CD4-positive, alpha-beta T cell treated with Interleukin-2 at 100 ng/mL for 4 hours (primary cell): ENCODE measurements around the gene METAP2.
A peak's percentile ranks its signal among the peaks of the same experiment; 100 is the strongest.
"Not testable (repeated sequence)": the region's sequence is repeated elsewhere in the genome, so short reads cannot be mapped to it uniquely, and the experiment has no call there.

ENCODE experiments used
- DNase-seq: peaks from one replicate; pipeline ENCODE4 v3.0.0-alpha.2; 2020; ENCODE audit warnings: low spot score

The METAP2 gene

DNA sequence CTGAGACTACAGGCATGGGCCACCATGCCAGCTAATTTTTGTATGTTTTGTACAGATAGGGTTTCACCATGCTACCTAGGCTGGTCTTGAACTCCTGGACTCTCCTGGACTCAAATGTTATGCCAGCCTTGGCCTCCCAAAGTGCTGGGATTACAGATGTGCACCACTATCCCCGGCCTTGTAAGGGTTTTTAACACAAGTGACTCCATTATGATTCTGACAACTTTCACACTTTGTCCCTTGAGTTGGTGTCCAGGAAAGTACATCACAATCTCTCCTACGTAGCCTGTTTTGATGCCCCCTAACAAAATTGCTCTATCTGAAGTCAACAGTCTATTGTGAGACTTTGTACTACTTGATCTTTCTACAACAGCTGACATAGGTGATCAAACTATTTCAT lies 11.4 kb upstream of the METAP2 start:
- DNase-seq: no peak

DNA sequence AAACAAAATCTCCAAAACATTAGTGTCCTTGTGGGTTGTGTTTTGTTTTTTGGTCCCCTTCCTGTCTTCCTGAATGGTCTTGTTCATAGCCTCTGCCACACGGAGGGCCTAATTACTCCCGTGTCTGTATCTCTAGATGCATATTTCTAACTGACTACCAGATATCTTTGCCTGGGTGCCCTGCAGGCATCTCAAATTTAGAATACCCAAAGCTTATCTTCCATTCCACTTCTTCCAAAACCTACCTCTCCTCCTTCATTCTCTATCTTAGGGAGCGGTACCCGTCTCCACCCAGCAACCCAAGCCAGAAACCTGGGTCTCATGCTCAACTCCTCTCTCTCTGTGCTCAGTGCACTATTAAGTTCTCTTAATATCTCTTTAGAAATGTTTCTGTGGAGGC lies 10.9 kb upstream of the METAP2 start:
- no peak for DNase-seq

DNA sequence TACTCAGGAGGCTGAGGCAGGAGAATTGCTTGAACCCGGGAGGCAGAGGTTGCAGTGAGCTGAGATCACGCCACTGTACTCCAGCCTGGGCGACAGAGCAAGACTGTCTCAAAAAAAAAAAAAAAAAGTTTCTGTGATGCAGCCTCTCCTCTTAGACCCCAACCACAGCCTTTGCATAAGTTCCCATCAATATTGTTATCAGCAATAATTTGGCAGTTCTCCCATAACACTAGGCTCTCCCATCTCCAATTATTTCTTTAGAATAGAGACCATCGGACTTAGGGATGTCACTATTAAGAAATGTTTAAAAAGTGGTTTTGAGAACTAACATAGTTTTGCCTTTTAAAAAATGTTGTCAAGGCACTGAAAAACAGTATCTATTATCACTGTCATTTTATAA lies 10.2 kb upstream of the METAP2 start:
- DNase-seq: not testable (repeated sequence)

DNA sequence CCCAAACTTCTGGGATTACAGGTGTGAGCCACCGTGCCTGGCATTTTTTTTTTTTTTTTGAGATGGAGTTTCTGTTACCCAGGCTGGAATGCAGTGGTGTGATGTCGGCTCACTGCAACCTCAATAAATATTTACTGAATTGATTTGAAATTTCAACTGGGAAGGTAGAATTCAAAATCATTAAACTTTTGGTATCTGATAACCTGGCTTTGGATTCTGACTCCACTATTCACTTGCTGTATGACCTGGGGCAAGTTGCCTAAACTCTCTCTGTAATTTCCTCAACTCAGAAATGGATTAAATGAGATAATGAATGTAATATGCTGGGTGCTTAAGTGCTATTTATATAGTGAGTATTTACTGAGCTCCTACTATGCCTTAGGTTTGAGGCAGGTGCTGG lies 8.7 kb upstream of the METAP2 start:
- DNase-seq: no peak

DNA sequence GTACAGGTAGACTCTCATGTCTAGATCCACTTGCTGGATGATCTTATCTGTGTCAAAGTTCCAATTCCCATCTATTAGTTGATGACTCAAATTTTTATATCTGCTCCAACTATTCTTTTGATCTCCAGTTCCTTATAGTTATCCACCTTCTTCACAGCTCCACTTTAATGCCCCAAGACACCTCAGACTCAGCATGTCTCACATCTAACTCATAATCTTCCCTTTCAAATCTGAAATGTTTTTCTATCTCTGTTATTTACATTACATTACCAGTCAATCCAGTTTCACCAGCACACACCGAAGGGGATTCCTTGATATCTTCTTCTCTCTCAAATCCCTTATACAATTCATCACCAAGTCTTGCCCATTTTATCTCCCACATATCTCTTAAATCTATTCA lies 3.7 kb upstream of the METAP2 start:
- DNase-seq: no peak

DNA sequence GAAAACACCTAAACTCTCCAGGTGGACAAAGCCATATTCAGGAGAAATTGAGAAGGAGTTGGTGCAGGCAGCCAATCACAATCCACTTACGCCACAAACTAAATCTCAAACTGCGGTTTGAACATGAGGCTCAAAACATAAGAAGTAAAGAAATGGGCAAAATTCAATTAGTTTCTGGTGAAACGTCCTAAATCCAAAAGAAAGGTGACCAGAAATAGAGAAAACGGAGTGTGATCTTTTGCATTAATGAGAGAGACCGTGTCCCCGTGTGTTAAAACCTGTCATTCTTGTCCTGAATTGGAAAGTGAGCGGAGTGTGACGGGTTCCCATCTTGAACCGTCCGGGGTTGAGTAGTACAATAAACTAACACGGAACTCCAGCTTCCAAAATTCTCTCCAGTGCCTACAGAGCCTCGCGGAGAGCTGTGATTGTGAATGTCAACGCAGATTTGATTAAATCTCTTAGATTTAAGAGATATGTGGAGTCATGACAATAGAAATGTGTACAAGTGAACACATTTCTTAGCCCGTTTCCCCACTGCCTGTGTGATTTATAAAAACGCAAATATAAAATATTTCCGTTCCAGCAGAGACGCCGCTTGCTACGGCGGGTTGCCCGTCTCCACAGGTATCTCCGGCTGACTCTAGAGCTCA lies 595 bp upstream of the METAP2 start:
- peak; percentile 38 for DNase-seq

DNA sequence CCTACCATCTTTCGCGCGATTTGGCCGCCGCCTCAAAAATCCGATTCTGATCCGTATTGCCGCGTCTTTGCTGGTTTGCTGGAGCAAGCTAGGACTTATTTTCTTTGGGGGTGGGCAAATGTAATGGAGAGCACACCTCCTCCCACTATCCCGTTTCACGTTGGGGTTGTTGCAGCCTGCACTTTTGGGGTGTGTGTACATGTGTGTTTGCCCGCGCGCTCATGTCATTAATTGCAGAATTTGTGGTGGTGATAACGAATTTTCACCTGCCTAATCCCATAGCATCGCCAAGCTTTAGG lies 657 bp downstream of the METAP2 start:
- DNase-seq: no peak

DNA sequence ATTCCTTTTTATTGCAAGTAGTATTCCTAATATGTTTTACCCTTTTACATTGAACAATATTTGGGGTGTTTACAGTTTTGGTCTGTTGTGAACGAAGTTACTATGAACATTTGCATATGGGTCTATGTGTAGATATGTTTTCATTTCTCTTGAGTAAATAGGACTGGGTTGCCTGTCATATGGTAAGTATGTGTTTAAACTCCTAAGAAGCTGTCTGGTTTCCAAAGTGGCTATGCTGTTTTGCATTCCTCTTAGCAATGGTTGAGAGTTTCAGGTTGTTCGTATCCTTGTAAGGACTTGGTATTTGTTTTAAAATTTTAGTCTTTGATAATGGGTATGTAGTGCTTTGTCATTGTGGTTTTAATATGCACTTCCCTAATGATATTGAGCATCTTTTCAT lies 6.3 kb downstream of the METAP2 start:
- DNase-seq: no peak

DNA sequence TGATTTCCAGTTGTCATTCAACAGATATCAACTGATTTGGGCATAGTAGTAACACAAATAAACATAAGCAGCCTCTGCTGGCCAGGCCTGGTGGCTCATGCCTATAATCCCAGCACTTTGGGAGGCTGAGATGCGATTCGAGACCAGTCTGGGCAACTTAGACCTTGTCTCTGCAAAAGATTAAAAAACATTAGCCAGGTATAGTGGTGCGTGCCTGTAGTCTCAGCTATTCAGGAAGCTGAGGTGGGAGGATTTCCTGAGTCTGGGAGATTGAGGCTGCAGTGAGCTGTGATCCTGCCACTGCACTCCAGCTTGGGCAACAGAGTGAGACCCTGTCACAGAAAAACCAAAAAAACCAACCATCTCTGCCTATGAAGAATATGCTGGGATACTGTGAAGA lies 7.1 kb downstream of the METAP2 start:
- DNase-seq: no peak

DNA sequence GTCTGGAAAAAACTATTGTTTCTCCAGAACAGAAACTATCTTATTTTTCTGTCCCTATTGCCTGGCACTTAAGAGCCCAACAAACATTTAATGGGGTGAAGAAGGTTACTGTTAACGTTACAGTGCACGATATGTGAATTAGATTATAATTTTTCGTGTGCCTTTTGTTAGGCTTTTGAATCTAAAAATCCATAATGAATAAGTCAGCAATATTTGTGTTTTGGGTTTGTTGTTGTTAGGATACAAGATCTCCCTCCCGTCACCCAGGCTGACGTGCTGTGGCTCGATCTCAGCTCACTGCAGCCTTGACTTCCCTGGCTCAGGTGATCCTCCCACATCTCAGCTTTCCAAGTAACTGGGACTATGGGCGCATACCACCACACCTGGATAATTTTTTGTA lies 7.9 kb downstream of the METAP2 start:
- DNase-seq: no peak

DNA sequence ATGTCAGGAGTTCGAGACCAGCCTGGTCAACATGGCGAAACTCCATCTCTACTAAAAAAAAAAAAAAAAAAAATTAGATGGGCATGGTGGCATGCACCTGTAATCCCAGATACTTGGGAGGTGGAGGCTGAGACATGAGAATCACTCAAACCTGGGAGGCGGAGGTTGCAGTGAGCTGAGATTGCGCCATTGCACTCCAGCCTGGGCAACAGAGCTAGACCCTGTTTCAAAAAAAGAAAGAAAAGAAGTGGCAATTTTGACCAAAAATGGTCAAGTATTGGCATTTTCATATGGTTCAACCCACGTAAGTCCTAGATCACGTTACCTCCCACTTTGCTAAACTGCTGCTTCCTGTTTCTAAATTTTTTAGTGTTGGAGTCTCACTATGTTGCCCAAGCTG lies 8.6 kb downstream of the METAP2 start:
- DNase-seq: not testable (repeated sequence)

DNA sequence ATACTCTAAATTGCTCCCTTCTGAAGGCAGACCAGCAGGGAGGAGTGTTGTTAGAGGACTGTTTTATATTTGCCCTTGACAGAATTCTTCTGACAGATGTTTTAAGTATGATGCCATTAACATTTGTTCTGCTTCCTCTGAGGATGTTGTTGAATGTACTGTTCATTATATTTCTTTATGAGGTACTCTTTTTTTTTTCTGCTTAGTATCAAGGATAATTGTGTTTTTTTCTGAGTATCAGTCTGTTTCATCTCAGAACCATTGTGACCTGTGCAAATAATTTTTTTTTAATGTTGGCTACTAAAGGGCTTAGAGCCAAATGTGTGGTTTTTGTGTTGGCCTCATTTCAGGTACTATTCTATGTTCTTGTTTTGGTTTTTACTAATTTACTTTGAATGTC lies 10.6 kb downstream of the METAP2 start:
- no peak for DNase-seq

DNA sequence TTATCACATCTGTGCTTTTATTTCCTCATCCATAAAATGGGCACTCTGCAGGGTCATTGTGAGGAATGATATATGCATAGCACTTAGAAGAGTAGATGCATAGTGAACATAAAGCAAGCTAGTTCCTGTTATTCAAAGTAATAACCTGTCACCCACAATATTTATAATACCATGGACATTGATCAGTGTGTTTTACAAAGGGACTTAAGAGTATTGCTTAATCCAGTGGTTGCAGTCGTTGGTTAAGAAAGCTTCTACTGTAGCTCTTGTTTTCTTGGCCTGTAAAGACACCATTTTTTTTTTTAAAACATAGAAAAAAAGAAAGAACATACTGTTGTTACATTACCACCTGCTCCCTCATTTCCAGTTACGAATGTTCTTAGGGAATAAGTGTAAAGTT lies 13.1 kb downstream of the METAP2 start:
- no peak for DNase-seq

DNA sequence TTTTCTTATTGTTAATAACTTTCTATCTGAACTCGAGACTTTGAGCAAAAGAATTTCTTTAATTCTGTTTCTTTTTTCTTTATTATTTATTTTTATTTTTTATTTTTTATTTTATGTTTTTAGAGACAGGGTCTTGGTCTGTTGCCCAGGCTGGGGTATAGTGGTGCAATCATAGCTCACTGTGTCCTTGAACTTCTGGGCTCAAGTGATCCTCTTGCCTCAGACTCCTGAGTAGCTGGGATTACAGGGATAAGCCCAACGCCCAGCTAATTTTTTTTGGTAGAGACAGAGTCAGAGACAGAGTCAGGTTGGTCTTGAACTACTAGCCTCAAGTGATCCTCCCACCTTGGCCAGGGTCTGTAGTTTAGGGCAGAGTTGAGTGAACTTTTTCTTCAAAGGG lies 18.5 kb downstream of the METAP2 start:
- no peak for DNase-seq

DNA sequence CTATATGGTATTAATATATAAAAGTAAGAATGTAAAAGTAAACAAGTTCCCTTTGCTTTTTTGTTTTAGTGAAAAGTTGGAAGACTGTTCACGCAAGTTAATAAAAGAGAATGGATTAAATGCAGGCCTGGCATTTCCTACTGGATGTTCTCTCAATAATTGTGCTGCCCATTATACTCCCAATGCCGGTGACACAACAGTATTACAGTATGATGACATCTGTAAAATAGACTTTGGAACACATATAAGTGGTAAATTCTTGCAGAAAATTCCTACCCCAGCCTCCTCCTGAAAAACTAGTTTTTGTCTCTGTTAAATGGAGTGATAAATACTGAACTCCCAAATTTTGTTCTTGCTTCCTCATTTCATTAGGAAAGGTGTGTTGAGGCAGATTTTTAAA lies 20.9 kb downstream of the METAP2 start:
- no peak for DNase-seq

DNA sequence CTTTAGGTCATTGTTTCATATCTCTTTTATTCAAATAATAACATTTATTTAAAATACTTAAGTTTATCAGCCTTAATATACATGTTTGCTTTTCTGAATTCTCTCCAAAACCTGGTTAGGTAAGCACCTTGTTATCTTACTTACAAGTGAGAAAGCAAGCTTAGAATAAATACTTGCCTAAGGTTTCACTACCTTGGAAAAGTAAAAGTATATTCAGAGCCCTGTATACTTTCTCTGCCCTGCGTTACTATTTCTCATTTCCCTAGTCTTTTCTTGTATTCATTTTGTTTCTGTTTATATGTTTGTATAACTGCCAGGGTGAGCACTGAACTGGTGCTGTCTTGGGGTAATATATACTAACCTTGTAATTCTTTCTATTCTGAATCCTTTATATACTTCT lies 21.5 kb downstream of the METAP2 start:
- no peak for DNase-seq

DNA sequence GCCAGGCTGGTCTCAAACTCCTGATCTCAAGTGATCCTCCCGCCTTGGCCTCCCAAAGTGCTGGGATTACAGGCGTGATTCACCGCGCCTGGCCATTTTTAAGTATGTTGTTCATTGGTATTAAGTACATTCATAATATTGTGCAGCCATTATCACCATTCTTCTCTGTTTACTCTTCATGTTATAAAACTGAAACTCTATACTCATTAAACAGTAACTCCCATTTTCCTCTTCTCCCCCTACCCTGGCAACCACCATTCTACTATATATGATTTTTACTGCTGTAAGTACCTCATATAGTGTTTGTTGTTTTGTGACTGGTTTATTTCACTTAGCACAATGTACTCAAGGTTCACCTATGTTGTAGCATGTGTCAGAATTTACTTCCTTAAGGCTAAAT lies 23.1 kb downstream of the METAP2 start:
- DNase-seq: no peak

DNA sequence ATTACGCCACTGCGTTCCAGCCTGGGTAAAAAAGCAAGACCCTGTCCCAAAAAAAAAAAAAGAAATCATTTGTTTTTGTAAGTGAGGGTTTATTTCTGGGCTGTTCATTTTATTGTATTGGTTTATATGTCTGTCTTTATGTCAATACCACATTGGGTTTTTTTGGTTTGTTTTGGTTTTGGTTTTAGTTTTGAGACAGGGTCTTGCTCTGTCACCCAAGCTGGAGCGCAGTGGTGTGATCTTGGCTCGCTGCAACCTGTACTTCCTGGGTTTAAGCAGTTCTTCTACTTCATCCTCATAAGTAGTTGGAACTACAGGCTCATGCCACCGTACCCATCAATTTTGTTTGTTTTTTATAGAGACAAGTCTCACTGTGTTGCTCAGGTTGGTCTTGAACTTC lies 25.0 kb downstream of the METAP2 start:
- DNase-seq: no peak

DNA sequence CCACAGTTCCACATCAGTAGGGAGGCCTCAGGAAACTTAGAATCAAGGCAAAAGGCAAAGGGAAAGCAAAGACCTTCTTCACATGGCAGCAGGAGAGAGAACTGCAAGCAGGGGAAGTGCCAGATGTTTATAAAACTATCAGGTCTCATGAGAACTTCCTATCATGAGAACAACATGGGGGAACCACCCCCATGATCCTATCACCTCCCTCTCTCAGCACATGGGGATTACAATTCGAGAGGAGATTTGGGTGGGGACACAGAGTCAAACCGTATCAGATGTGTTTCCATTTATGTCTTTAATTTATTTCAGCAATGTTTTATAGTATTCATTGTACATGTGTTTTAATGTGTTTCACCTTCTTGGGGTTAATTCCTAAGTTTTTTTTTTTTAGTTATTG lies 25.8 kb downstream of the METAP2 start:
- DNase-seq: no peak

DNA sequence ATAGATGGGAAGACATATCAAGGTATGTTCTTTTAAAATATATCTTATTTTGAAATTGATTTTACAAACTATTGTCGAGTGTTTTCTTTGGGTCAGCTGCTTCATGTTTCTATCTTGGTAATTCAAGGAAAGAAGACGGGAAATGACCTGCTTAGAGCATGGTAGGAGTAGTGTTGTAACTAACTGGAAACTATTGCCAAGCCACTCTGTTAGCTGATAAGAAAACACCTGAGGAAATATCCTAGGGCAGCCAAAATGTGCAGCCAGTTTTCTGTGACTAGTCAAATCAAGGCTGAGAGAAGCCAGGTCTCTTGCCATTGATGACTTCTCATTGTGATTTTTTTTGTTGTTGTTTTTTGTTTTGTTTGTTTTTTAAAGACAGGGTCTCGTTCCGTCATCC lies 30.2 kb downstream of the METAP2 start:
- DNase-seq: no peak

DNA sequence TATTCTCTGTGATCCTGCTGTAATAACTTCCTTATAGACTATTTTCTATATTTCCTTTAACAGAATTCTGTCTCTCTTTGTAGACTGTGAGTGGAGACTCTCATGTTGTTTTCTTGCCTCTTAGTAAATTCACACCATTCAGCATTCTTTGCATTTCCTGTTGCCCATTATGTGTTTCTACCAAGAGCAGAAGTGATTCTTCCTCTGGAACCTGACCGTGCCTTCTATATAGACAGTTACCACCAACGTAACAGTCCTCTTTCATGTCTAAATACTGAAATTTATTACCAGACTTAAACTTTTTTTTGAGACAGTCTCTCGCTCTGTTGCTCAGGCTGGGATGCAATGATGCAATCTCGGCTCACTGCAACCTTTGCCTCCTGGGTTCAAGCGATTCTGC lies 31.1 kb downstream of the METAP2 start:
- no peak for DNase-seq

DNA sequence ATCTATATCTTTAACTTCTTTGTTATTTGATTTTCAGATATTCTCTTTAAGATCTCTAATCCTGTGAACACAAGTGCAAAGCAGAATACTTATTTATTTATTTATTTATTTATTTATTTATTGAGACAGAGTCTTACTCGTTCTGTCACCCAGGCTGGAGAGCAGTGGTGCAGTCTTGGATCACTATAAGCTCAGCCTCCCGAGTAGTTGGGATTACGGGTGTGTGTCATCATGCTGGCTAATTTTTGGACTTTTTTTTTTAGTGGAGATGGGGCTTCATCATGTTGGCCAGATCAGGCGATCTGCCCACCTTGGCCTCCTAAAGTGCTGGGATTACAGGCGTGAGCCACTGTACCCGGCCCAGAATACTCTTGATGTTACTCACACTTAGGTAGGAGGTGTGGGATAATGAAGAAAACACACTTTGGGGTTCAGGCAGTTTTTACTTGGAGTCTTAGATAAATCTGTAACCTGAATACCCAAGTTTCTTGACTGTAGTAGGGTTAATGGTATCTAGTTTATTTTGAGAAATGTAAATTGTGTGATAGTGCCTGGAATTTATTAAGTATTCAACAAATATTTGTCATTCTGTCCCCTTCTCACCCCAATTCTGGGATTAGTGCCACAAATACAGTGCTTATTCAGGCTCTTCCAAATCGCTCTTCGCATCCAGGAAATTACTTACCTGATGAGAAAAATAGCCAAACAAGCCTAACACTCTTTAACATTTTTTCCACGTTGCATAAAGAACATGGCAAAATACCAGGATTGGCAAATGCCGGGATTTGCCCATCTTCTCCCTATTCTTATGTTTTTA lies 33.0 kb downstream of the METAP2 start:
- no peak for DNase-seq

DNA sequence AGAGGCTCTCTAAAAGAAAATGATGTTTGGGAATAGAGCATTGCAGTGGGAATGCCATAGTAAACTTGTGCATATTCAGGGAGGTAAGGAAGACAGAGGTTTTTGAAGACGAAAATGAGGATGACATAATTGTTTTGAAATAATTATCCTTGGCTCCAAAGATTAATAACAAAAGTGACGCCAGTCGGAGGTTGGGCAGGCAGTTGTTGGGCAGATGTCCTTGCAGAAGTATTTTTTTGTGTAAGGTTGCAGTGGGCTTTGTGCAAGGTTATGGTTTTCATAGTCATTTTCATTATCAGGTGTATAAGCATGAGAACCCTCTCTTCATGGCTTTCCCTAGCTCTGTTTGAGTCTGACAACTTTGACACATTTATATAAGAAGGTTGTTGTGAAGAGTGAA lies 35.3 kb downstream of the METAP2 start:
- no peak for DNase-seq

DNA sequence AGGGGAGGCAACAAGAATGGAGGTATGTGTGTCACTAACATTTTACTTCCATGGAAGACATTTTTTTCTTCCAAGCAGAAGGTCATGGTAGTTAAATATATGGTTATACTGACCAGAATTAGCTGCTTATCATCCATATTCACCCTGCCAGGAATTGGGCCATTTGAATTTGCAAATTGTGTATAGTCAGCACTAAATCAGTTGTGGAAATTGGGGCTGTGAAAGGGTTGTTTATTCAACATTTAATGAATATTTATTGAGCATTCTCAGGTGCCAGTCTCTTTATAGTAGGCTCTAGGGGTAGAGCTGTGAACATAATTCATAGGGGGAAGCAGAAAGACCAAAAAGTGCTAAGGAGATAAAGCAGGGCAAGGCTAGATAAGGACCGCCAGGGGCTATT lies 38.0 kb downstream of the METAP2 start:
- no peak for DNase-seq
